G401.6 (cell line): ENCODE measurements around the gene IRGQ.
"Not testable (repeated sequence)": the region's sequence is repeated elsewhere in the genome, so short reads cannot be mapped to it uniquely, and the experiment has no call there.

Source experiments
- FAIRE-seq: peaks from 2 replicates; lab custom pipeline; 2012; peaks lifted over from hg19 to GRCh38; lab: Jason Lieb, UNC

The IRGQ gene

GRCh38 chr19:43623889-43624670, 28.1 kb upstream of the IRGQ start:
- no peak for FAIRE-seq

- FAIRE-seq, result no peak
Observed at GRCh38 chr19:43622956-43623355, 27.0 kb upstream of the IRGQ start.

GRCh38 chr19:43622070-43622469, 26.1 kb upstream of the IRGQ start:
- no peak for FAIRE-seq

DNA sequence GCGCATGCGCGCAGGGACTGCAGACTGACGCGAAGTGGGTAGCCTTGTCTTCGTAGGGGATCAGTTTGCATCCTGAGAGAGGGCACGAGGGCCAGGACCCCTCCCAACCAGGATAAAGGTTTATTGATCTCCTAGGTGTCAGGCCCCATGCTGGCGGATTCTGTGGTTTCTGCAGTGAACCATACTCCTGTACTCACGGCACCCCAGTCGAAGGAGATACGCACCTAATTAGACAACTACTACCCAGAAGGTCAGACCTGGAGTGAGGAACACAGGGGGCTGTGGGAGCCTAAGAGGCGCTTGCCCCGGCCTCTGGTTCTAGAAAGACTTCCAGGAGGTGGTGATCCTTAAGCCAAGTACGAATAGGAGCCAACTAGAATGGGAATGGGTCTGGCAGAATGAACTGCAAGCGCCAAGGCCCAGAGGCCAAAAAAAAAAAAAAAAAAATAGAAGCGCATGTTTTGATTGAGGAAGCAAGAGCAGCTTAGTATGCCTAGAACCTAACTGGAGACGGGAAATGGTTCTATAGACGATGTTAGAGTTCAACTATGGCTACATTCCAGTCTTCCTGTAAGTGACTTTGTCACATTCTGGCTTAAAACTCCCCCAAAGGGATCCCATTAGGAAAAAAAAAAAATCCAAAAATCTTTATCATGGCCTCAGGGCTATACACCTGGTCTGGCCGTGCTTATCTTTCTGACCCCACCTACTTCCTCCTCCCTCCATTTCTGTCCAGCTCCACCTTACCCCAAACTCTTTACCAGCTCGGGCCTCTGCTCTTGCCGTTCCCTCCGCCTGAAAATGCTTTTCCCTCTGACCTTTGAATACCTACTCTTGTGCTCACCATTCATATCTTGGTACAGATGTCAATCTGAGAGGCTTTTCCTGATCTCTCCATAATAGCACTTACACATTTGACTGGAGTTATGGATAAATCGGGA, 24.4 kb upstream of the IRGQ start:
- peak; percentile 41 for FAIRE-seq

DNA sequence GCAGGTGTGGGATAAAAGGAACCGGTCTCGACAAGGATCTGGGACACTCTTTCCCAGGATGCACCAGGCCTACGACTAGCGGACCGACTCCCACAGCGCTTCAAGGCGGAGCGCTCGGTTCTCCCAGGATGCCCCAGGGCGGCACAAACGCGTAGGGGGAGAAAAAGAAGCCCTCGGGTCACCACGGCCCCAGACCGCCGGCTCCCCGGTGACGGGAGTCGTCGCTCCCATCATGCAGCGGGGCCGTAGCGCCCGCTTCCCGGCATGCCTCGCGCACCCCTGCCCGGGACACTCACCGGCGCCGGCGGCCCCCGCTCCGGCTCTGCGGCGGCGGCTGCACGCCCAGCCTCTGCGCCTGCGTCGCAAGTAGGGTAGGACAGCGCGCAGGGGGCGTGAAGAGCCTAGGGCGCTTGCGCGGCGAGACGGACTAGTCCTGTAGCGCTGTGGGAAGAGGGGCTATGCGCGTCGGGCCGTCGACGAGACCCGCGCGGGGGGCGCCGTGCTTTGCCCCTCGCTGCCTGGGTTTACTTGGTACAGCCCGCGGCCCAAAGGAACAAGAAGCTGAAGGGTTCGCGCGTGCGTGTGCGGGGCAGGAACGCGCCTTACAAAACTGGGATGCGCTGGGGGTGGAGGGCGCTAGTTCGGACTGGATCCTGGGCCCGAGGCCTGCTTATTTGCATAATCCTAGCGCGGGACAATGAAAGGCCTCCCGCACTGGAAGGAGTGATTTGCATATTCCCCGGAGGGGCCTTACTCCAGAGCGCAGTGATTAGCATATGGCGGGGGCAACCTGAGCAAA, 23.5 kb upstream of the IRGQ start, which contains the start of gene ZNF428:
Gene ZNF428, minus strand, starts transcription at position 368 of the 799 bp plus-strand sequence. CDS start 5,325 bp downstream, outside the sequence.
- peak; percentile 94 for FAIRE-seq

DNA sequence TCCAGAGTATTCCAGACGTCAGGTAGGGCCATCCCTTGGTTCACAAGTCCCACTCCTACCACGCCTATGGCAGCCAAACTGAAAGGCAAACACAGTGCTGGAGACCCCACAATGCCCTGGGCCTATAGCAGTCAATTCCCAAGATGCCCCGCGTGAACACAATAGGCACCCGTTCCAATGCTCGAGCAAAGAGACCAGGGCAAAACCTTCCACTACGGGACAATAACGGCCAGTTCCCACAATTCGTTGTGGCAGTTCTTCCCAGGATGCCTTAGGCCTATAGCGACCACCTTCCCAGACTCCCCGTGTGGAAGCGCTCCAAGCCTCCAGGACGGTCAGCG, 23.0 kb upstream of the IRGQ start:
- no peak for FAIRE-seq

DNA sequence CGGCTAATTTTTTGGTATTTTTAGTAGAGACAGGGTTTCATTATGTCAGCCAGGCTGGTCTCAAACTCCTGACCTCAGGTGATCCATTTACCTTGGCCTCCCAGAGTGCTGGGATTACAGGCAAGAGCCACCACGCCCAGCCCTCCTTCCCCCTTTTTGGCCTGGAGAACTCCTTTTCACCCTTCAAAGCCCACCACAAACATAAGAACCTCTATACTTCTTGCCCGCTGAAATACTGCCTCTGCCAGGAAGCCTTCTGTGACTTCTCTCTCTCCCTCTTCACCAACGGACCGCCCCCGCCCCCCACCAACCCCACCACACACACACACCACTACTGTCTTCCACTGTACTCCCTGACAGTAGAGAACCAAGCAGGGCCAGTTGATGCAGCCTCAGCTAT, 21.0 kb upstream of the IRGQ start:
- FAIRE-seq, result no peak

DNA sequence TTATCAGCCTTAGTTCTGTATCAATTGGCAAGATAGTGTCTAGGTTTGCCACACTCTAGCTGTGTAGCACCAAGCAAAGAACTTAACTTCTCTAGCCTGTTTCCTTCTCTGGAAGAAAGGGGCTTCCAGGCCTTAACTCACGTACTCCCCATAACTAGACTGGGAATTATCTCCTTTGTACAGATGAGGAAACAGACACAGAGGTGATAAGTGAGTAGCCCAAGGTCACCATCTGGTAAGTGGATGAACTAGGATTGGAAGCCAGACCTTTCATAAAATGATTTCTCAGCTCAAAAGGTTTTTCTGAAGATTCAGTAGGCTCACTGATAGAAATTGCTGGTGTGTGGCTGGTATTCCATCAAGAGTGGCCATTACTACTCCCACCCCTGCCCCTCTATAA, 20.4 kb upstream of the IRGQ start:
- no peak for FAIRE-seq

DNA sequence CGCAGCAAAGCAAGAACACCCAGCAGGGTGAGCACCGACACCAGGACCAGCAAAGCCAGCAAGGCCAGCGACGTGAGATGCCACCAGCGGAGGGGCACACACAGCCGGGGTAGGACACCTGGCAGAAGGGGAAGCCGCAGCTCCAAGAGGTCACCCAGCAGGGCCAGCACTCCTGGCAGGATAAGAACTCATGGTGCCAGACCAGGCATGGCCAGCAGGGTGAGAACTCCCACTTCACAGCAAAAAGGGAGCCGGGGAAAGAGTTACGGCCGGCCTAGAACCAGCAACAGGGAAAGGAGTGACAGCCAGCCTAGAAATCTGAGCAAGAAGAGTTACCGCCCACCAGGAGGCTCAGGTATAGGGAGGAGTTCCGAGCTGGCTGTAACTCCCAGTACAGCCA, 16.4 kb upstream of the IRGQ start:
- no peak for FAIRE-seq

- no peak for FAIRE-seq
Observed at GRCh38 chr19:43611788-43612187, 15.9 kb upstream of the IRGQ start, which contains the start of gene SRRM5. SRRM5 (plus strand) TSS chr19:43612088; CDS start chr19:43612122, 34 bp downstream.

DNA sequence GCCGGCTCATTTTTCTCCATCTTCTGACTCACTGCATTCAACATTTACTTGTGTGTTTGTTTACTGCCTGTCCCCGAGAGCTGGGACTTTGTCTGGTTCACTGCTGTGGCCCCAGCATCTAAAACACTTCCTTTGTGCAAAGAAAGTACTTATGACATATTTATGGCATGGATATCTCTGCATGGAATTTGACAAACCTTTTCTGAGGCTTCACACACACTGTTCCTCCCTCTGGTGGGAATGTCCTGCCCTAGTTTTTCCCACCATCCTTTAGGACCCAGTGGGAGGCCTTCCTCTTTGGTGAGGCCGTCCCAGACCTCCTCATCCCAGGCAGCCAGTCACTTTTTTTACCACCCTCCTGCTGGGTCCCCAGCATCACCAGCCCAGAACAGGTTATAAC, 14.6 kb upstream of the IRGQ start:
- no peak for FAIRE-seq

- FAIRE-seq, result no peak
Observed at GRCh38 chr19:43609872-43610271, 13.9 kb upstream of the IRGQ start.

DNA sequence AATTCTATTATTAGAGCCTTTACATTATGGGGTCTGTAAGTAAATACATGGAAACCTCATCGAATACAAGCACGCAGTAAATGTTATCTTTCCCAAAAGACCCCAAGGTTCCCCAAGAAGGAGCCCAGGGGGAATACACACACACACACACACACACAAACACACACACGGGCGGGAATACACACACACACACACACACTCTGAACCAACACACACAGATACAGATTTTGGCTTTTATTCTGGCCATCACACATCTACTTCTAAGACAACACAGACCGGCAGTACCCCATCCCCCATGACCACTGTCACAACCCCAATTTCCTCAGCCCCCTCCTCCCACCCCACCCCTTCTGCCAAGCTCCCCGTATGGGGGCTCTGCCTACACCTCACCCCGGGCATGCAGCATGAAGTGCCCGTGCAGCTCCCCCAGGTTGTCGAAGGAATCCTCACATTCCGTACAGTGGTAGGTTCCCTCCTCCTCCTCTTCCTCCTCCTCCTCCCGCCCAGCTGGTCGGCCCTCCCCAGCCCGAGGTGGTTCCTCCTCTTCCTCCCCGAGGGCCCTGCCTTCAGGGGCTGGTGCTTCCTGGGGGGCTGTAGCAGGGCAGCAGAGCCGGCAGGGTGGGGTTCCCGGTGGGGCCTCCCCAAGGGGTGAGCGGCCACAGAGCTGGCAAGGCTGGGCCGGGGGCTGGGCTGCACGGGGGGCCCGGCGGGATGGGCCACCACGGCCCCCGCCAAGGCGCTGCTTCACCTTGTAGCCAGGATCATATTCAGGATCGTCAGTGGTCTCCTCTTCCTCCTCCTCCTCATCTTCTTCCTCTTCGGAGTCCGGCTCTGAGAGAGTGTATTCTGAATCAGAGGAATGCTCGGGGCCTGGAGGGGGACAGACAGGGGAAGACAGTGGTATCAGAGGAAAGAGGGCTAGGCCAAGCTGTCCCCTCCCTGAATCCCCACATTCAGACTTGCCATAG, 11.6 kb upstream of the IRGQ start:
- FAIRE-seq, result no peak

DNA sequence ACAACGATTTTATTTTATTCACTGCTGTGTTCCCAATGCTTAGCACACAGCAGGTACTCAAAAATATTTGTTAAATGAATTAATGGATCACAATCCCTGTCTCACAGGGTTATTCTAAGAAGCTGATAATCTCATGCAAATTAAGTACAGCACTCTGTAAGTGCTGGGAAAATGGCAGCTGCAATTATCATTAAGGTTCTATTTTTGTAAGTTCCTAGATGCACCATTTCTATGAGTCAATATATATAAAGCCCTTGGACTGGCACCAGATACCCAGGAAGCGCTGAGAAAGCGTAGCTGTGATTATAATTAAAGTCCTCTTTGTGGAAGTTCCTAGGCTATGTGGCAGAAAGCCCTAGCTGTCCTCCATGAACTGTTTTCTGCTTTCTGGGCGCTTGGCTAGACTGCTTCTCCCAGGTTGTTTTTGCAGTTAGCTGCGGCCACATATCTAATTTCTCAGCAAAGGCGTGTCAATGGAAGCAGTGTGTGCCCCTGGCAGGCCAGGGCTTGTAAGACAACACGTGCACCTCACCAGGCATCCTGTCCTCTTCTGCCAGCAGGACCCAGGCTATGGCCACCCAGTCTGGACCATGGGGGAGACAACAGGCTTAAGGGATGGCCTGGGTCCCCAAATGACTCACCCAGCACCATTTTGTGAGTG, 10.8 kb upstream of the IRGQ start:
- no peak for FAIRE-seq

DNA sequence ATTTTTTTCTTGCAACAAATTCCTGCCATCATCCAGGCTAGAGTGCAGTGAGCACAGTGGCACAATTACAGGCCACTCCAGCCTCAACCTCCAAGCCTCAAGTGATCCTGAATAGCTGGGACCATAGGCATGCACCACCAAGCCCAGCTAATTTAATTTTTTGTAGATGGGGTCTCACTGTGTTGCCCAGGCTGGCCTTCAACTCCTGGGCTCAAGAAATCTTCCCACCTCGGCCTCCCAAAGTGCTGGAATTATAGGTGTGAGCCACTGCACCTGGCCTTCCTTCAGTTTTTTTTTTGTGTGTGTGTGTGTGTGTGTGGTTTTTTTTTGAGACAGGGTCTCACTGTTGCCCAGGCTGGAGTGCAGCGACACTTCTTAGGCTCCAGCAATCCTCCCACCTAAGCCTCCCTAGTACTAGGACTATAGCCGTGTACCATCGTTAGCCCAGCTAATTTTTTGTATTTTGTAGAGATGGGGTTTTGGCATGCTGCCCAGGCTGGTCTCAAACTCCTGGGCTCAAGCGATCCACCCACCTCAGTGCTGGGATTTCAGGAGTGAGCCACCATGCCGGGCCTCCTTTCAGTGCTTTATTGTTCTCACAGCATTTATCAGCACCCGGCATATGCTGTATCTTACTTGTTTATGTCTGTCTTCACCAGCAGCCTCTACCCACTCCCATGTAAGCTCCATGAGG, 10.1 kb upstream of the IRGQ start:
- FAIRE-seq, result no peak

DNA sequence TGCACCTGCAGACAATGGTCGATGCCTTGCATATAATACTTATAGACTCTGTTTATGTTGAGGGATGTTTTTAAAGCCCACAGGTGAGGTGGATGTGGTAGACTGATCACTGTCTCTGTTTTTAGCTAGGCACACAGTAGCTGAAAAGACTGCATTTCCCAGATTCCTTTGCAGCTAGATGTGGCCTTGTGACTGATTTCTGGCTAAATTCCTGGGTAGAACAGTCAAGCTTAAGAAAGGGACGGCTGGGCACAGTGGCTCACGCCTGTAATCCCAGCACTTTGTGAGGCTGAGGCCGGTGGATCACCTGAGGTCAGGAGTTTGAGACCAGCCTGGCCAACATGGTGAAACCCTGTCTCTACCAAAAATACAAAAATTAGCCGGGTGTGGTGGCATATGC, 4.4 kb upstream of the IRGQ start:
- FAIRE-seq, result not testable (repeated sequence)

DNA sequence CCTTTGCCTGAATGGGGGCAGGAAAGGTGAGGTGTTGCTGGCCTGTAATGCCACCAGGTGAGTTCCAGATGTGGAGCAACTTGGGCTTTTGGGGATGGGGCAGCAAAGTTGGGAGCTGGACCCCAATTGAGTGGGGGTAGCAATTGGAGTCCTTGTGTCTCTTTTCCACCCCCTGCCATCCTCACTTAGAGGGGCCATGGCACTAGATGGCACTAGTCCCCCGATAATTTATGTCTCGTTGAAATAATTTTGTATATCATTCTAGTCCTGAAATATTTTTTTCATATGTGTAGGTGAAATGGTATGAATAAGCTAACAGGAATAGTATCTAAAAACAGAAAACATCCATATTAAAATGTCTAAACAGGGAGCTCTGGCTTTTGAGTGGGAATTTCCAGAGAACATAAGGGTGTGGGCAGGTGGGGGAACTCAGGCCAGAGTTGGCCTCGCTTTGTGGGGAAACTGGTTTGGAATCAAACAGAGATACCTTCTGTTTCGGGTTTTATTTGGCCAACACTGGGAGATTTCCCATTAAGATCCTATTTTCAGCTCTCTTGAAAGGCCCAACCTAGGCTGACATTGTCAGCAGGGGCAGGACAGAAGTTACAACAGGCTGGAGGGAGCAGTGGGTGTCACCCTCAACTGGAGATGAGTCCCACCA, 3.8 kb upstream of the IRGQ start:
- no peak for FAIRE-seq

- no peak for FAIRE-seq
Observed at GRCh38 chr19:43598445-43599240, 2.7 kb upstream of the IRGQ start.

DNA sequence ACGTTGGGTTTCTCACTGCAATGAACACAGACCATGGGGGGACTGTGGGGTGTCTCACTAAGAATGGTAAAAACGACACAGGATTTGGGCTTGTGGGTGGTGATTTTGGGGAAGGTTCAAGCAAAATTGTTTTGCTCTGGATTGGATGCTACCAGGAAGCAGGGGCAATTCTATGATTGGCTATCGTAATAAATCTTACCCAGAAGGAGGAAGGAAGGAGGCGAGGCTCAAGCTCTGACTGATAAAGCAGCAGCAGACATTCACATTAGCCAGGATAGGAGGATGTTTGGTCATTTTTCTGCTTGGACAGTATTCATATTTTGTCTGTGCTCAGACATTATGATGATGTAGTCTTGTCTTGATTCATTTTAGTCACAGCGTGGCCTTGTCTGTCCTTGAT, 1.9 kb upstream of the IRGQ start:
- FAIRE-seq, result no peak
